Panc1 (cell line): ENCODE results near the gene ATP9A. TPM values are rescaled to one million over a fixed set of nuclear protein-coding genes. Genes with fewer than 3 reads are reported as not detected.

ENCODE experiments used
- ATAC-seq: fragments of 200-7000 bp; cut with Tn5 transposase; 2 replicates; pipeline ENCODE4 v1.9.1; 2020; ENCODE audit warnings: mild to moderate bottlenecking, moderate library complexity
- BruUV-seq: library from RNA; stranded (reverse); fragments of 400-500 nt; replicated peaks from 2 replicates; lab custom pipeline; 2021; lab: Mats Ljungman, UMichigan
- CTCF ChIA-PET: fragments of 300-600 bp; sonication (Branson Sonifier 250); formaldehyde crosslinking; loops from one replicate; lab custom pipeline; 2022; ENCODE audit warnings: antibody characterized with exemption; lab: Charles Lee
- POLR2A ChIA-PET: fragments of 300-600 bp; sonication (Branson Sonifier 250); formaldehyde crosslinking; loops from one replicate; lab custom pipeline; 2022; ENCODE audit warnings: antibody characterized with exemption; lab: Charles Lee
- DNase-seq: peaks from one replicate; pipeline ENCODE4 v3.0.0-alpha.2; 2010; ENCODE audit warnings: low read depth, low spot score
- H3K27ac ChIP-seq: 2 replicates; pipeline ENCODE4 v1.5.1; 2011; ENCODE audit warnings: mild to moderate bottlenecking, low read length, inconsistent platforms
- H3K27me3 ChIP-seq: fragments of 200-500 bp; sonication (Bioruptor generic); 2 replicates; pipeline ENCODE4 v1.6.0; 2014; ENCODE audit warnings: low read length, inconsistent platforms; ENCODE audit not compliant: control insufficient read depth, insufficient read depth
- H3K36me3 ChIP-seq: fragments of 200-500 bp; sonication (Bioruptor generic); 2 replicates; pipeline ENCODE4 v1.5.1; 2014; ENCODE audit warnings: inconsistent platforms, mild to moderate bottlenecking, low read length, moderate library complexity; ENCODE audit not compliant: control insufficient read depth, insufficient read depth
- H3K4me1 ChIP-seq: 2 replicates; pipeline ENCODE4 v1.5.1; 2011; ENCODE audit warnings: inconsistent platforms, mild to moderate bottlenecking, low read length, moderate library complexity; ENCODE audit not compliant: control insufficient read depth, insufficient read depth
- H3K4me3 ChIP-seq, 2 experiments: 2 replicates each; pipeline ENCODE4 v1.5.1; 2011 to 2012; ENCODE audit warnings: low read depth in 2 of 2, low read length in 2 of 2, mild to moderate bottlenecking in 2 of 2, inconsistent platforms in 1 of 2, moderate library complexity in 1 of 2
- H3K9me3 ChIP-seq: fragments of 200-500 bp; sonication (Bioruptor generic); 2 replicates; pipeline ENCODE4 v1.5.1; 2014; ENCODE audit warnings: low read depth, mild to moderate bottlenecking, inconsistent platforms, low read length, moderate library complexity; ENCODE audit not compliant: control insufficient read depth, insufficient read depth
- POLR2AphosphoS5 ChIP-seq: IDR thresholded peaks from 2 replicates; pipeline ENCODE4 v1.6.1; 2012; ENCODE audit warnings: mild to moderate bottlenecking, low read depth, low read length, moderate library complexity
- SIN3A ChIP-seq: IDR thresholded peaks from 2 replicates; pipeline ENCODE4 v1.6.1; 2012; ENCODE audit warnings: low read depth, mild to moderate bottlenecking, low read length, moderate library complexity, borderline replicate concordance; ENCODE audit not compliant: insufficient read depth
- TCF7L2 ChIP-seq: IDR thresholded peaks from 2 replicates; pipeline ENCODE4 v1.6.1; 2011; ENCODE audit warnings: mild to moderate bottlenecking, low read depth, low read length, inconsistent platforms
- in situ Hi-C: cut with HindIII; loops from 2 replicates; pipeline ENCODE4 v1.10.0; 2016; ENCODE audit warnings: low sequenced_read_pairs, low pct_unique_long_range_greater_than_20kb
- intact Hi-C: fragments of 100-400 bp; cut with micrococcal nuclease; formaldehyde crosslinking; loops from one replicate; pipeline ENCODE4 v1.10.0; 2022; ENCODE audit not compliant: unreplicated experiment
- total RNA-seq: library from RNA; stranded (reverse); gene quantifications from one replicate; pipeline ENCODE4 v1.2.1, GENCODE V29; 2021; ENCODE audit not compliant: unreplicated experiment
- TF ChIP-seq, protein P1 (sequence below): fragments of 450-650 bp; IDR thresholded peaks from 2 replicates; pipeline ENCODE4 v1.5.1; 2017; ENCODE audit warnings: mild to moderate bottlenecking
- TF ChIP-seq, protein P2 (sequence below), 2 experiments: IDR thresholded peaks; 2 replicates each; pipeline ENCODE4 v1.6.1; 2011 to 2012; ENCODE audit warnings: low read depth in 2 of 2, control low read depth in 1 of 2, low read length in 1 of 2, mild to moderate bottlenecking in 1 of 2, moderate library complexity in 1 of 2; ENCODE audit not compliant: insufficient read depth in 1 of 2

The ATP9A gene
- total RNA-seq, 1 experiment from 2014 or later = 8.7 TPM

DNA sequence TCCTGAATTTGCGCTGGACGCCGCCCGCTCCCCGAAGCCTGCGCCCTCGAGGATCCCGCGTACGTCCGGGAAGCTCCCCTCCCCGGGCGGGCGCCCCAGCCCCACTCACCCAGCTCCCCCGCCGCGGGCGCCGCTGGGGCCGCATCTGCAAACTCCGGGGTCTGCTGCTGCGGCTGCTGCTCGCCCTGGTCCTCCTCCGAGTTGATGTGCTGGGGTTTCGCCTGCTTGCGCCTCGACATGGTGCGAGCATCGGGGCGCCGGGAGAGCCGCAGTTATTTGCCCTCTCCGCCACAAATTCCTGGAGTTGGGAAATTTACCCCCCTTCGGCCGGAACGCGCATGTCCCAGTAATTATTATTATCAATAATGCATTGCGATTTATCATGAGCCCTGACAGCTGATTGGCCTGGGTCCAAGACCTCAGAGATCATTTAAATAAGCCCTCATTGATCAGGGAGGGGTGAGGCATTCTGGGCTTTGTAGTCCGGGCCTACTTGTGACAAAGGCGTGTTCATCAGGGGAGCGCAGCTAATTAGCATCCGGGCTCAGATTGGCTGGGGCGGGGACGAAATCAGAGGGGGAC lies 34.1 kb upstream of the ATP9A start, which contains the start of gene SALL4:
SALL4 (minus strand) TSS at position 352 of the 582 bp plus-strand sequence; CDS start at position 239, 113 bp downstream.
- intact Hi-C loops (loop anchor here (5.0 kb wide), 1 partner anchor 260 kb away; no protein-coding TSS in a partner anchor), in situ Hi-C loops (no loop called here)
- no peak for ATAC-seq
- Histone ChIP-seq H3K27me3 (no peaks in the 10 kb centered on the region), H3K27ac (peak within 1 kb of the TSS; percentile 72), H3K9me3 (no peaks in the 10 kb centered on the region), H3K4me1 (peaks cover 7% of the 10 kb centered on the region; the same call in 1 of the 2 replicates), H3K36me3 (no peaks in the 10 kb centered on the region), H3K4me3 (peak within 1 kb of the TSS; percentile 50 to 65)
- no TSS peak for BruUV-seq
- ChIA-PET CTCF (no interaction called here), POLR2A (no interaction called here)
- no peak for DNase-seq
- TF ChIP-seq POLR2AphosphoS5 (no peak), TCF7L2 (no peak), SIN3A (no peak)
- TF ChIP-seq, protein P1, sequence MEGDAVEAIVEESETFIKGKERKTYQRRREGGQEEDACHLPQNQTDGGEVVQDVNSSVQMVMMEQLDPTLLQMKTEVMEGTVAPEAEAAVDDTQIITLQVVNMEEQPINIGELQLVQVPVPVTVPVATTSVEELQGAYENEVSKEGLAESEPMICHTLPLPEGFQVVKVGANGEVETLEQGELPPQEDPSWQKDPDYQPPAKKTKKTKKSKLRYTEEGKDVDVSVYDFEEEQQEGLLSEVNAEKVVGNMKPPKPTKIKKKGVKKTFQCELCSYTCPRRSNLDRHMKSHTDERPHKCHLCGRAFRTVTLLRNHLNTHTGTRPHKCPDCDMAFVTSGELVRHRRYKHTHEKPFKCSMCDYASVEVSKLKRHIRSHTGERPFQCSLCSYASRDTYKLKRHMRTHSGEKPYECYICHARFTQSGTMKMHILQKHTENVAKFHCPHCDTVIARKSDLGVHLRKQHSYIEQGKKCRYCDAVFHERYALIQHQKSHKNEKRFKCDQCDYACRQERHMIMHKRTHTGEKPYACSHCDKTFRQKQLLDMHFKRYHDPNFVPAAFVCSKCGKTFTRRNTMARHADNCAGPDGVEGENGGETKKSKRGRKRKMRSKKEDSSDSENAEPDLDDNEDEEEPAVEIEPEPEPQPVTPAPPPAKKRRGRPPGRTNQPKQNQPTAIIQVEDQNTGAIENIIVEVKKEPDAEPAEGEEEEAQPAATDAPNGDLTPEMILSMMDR = no peak

DNA sequence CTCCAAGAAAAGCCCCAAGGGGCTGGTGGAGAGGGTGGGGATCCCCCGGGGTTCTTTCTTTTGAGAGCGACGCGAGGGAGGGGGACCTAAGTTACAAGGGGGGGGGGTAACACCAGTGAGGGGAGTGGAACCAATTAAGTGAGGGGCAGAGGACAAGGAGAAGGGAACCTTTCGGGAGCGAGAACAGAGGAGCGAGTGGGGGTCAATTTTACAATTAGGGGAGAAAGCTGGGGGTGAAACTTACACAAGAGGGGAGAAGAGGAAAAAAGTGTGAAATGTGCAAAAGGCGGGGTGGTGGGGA lies 33.6 kb upstream of the ATP9A start:
- intact Hi-C loops = loop anchor here (5.0 kb wide), 1 partner anchor 261 kb away; no protein-coding TSS in a partner anchor
- H3K4me3 ChIP-seq = peak overlapping the region in 1 of 2 experiments; percentile 65; a peak in 2 of 4 replicates
- BruUV-seq = no TSS peak
- no peak for DNase-seq
- in situ Hi-C loops = no loop called here
- CTCF ChIA-PET = no interaction called here
- H3K36me3 ChIP-seq = no peaks in the 10 kb centered on the region
- no peak for ATAC-seq
- no peaks in the 10 kb centered on the region for H3K27me3 ChIP-seq
- H3K9me3 ChIP-seq = no peaks in the 10 kb centered on the region
- peaks cover 8% of the 10 kb centered on the region for H3K4me1 ChIP-seq
- peak overlapping the region; percentile 19; the same call in 1 of the 2 replicates for H3K27ac ChIP-seq
- POLR2A ChIA-PET = no interaction called here
- TF ChIP-seq, protein P1 = no peak
- TF ChIP-seq SIN3A (no peak), POLR2AphosphoS5 (no peak), TCF7L2 (no peak)
- TF ChIP-seq, protein P2, sequence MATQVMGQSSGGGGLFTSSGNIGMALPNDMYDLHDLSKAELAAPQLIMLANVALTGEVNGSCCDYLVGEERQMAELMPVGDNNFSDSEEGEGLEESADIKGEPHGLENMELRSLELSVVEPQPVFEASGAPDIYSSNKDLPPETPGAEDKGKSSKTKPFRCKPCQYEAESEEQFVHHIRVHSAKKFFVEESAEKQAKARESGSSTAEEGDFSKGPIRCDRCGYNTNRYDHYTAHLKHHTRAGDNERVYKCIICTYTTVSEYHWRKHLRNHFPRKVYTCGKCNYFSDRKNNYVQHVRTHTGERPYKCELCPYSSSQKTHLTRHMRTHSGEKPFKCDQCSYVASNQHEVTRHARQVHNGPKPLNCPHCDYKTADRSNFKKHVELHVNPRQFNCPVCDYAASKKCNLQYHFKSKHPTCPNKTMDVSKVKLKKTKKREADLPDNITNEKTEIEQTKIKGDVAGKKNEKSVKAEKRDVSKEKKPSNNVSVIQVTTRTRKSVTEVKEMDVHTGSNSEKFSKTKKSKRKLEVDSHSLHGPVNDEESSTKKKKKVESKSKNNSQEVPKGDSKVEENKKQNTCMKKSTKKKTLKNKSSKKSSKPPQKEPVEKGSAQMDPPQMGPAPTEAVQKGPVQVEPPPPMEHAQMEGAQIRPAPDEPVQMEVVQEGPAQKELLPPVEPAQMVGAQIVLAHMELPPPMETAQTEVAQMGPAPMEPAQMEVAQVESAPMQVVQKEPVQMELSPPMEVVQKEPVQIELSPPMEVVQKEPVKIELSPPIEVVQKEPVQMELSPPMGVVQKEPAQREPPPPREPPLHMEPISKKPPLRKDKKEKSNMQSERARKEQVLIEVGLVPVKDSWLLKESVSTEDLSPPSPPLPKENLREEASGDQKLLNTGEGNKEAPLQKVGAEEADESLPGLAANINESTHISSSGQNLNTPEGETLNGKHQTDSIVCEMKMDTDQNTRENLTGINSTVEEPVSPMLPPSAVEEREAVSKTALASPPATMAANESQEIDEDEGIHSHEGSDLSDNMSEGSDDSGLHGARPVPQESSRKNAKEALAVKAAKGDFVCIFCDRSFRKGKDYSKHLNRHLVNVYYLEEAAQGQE (IDR thresholded peaks at IDR 0.05; ENCODE audit: insufficient read depth in 1 of 2, low read depth in 2 of 2, low read length in 1 of 2) = no peak
